Vagina (tissue), 2 donors: ENCODE results near the gene SLC16A5. TPM values are rescaled to one million over a fixed set of nuclear protein-coding genes. Genes with fewer than 3 reads are reported as not detected.

Source experiments
- DNase-seq, 2 donors: peaks; one replicate each; pipeline ENCODE4 v3.0.0-alpha.2; 2017; ENCODE audit errors: extremely low spot score in 2 of 2
- H3K27ac ChIP-seq: fragments of 200-600 bp; sonication (generic); one replicate; pipeline ENCODE4 v1.5.1; 2019
- H3K27me3 ChIP-seq: fragments of 200-600 bp; sonication (generic); one replicate; pipeline ENCODE4 v1.5.1; 2019
- H3K36me3 ChIP-seq, 2 donors: fragments of 200-600 bp; sonication (generic); one replicate each; pipeline ENCODE4 v1.5.1; 2017 to 2019
- H3K4me1 ChIP-seq: fragments of 200-600 bp; sonication (generic); one replicate; pipeline ENCODE4 v1.5.1; 2019
- H3K4me3 ChIP-seq, 2 donors: fragments of 200-600 bp; sonication (generic); 1 replicate in 1 of 2; 2 replicates in 1 of 2; pipeline ENCODE4 v1.5.1; 2016 to 2019
- H3K9me3 ChIP-seq: fragments of 200-600 bp; sonication (generic); one replicate; pipeline ENCODE4 v1.5.1; 2019
- POLR2A ChIP-seq, 2 donors: fragments of 450-650 bp; IDR thresholded peaks; one replicate each; pipeline ENCODE4 v1.6.1; 2017; ENCODE audit warnings: antibody characterized with exemption in 2 of 2, mild to moderate bottlenecking in 2 of 2, moderate library complexity in 2 of 2
- POLR2AphosphoS5 ChIP-seq, 2 donors: sonication (generic); formaldehyde crosslinking; IDR thresholded peaks; one replicate each; pipeline ENCODE4 v1.9.0; 2017; ENCODE audit warnings: antibody characterized with exemption in 2 of 2, mild to moderate bottlenecking in 2 of 2, low read depth in 1 of 2; ENCODE audit not compliant: insufficient read depth in 1 of 2
- intact Hi-C: fragments of 100-400 bp; cut with DNase I; formaldehyde crosslinking; loops from one replicate; pipeline ENCODE4 v1.15.1; 2023
- total RNA-seq: library from RNA; depleted of rRNA; stranded (reverse); fragments of >200 nt; gene quantifications from one replicate; pipeline ENCODE4 v1.2.3, GENCODE V29; 2016
- TF ChIP-seq, protein P1 (sequence below), 3 experiments: fragments of 450-650 bp in 2 of 3; fragments of 200-600 bp in 1 of 3; sonication (generic) in 1 of 3; IDR thresholded peaks; one replicate each; pipeline ENCODE4 v1.5.1; 2017 to 2019; ENCODE audit warnings: antibody characterized with exemption in 3 of 3, mild to moderate bottlenecking in 2 of 3, moderate library complexity in 2 of 3

Gene SLC16A5
- total RNA-seq, 1 donor from 2014 or later, result 26.8 TPM

DNA sequence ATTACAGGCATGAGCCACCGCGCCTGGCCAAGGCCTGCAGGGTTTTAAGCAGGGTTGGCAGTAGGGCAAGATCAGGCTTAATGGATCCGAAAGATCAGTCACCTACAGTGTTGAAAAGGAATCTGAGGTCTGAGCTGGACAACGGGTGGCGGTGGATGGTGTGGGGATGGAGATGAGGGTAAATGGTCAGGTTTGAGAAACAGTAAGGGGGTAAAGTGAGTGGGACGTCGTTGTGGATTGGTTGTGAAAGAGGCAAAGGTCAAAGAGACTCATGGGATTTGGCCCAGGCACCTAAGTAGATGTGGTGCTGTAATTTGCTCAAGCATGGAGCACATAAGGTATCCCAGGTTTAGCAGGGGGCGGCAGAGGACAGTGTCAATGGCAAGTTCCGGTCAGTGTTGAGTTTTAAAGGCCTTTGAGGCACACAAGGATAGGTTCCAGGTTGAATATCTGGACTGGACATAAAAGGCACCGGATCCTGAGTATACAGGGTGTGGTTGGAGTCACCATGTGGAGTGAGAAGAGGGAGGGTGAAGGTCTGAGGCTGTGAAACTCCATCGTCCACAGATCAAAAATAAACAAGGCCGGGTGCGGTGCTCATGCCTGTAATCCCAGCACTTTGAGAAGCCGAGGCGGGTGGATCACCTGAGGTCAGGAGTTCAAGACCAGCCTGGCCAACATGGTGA, 1.1 kb upstream of the SLC16A5 start:
- peak overlapping the region; percentile 94 for H3K27ac ChIP-seq
- intact Hi-C loops, result no loop called here

DNA sequence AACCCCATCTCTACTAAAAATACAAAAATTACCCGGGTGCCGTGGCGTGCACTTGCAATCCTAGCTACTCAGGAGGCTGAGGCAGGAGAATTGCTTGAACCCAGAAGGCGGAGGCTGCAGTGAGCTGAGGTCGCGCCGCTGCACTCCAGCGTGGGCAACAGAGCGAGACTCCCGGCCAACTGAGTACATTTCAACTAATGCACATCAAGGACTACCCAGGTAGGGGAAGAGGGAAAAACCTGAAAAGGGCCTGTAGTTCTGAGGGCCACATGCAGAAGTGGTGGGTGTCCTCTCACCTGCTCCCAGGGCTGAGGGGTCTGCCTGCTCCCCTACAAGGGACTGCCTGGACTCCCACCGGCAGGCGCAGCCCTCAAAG, 584 bp upstream of the SLC16A5 start:
- intact Hi-C loops, result no loop called here
- no peaks in the 10 kb centered on the region for H3K36me3 ChIP-seq
- H3K27ac ChIP-seq, result peak overlapping the region; percentile 94
- peak overlapping the region; percentile 76 to 80 for H3K4me3 ChIP-seq
- peaks cover 52% of the 10 kb centered on the region for H3K4me1 ChIP-seq
- DNase-seq, result no peak
- H3K27me3 ChIP-seq, result no peaks in the 10 kb centered on the region
- H3K9me3 ChIP-seq, result no peaks in the 10 kb centered on the region
- TF ChIP-seq POLR2AphosphoS5 (IDR thresholded peaks at IDR 0.05; ENCODE audit: insufficient read depth in 1 of 2, low read depth in 1 of 2) (no peak), POLR2A (IDR thresholded peaks at IDR 0.05) (no peak)
- TF ChIP-seq, protein P1, sequence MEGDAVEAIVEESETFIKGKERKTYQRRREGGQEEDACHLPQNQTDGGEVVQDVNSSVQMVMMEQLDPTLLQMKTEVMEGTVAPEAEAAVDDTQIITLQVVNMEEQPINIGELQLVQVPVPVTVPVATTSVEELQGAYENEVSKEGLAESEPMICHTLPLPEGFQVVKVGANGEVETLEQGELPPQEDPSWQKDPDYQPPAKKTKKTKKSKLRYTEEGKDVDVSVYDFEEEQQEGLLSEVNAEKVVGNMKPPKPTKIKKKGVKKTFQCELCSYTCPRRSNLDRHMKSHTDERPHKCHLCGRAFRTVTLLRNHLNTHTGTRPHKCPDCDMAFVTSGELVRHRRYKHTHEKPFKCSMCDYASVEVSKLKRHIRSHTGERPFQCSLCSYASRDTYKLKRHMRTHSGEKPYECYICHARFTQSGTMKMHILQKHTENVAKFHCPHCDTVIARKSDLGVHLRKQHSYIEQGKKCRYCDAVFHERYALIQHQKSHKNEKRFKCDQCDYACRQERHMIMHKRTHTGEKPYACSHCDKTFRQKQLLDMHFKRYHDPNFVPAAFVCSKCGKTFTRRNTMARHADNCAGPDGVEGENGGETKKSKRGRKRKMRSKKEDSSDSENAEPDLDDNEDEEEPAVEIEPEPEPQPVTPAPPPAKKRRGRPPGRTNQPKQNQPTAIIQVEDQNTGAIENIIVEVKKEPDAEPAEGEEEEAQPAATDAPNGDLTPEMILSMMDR (IDR thresholded peaks at IDR 0.05), result no peak

More for the DNA sequence above, 1.1 kb upstream of the SLC16A5 start:
- Histone ChIP-seq H3K9me3 (no peaks in the 10 kb centered on the region), H3K36me3 (no peaks in the 10 kb centered on the region), H3K4me1 (peaks cover 47% of the 10 kb centered on the region), H3K27me3 (no peaks in the 10 kb centered on the region), H3K4me3 (peak overlapping the region; percentile 76 to 80)
- DNase-seq, result no peak
- TF ChIP-seq POLR2AphosphoS5 (IDR thresholded peaks at IDR 0.05; ENCODE audit: insufficient read depth in 1 of 2, low read depth in 1 of 2), result no peak
- no peak for TF ChIP-seq POLR2A (IDR thresholded peaks at IDR 0.05)
- TF ChIP-seq, protein P1 (IDR thresholded peaks at IDR 0.05), result no peak

- Histone ChIP-seq H3K4me3 (peak overlapping the region; percentile 76 to 80), H3K27me3 (no peaks in the 10 kb centered on the region), H3K9me3 (no peaks in the 10 kb centered on the region), H3K4me1 (peaks cover 65% of the 10 kb centered on the region), H3K27ac (peak overlapping the region; percentile 94), H3K36me3 (no peaks in the 10 kb centered on the region)
- TF ChIP-seq, protein P1 (IDR thresholded peaks at IDR 0.05), result no peak
- TF ChIP-seq POLR2AphosphoS5 (IDR thresholded peaks at IDR 0.05; ENCODE audit: insufficient read depth in 1 of 2, low read depth in 1 of 2), result peak; percentile 44 to 56
- no peak for TF ChIP-seq POLR2A (IDR thresholded peaks at IDR 0.05)
- intact Hi-C loops, result no loop called here
- peak in 1 of 2 donors; percentile 92 for DNase-seq
These were observed 987 bp downstream of the SLC16A5 start for GRCh38 chr17:75088465-75089417.

GRCh38 chr17:75090871-75091854, 3.4 kb downstream of the SLC16A5 start:
- no peak overlapping the region for H3K4me3 ChIP-seq
- DNase-seq, result peak in 1 of 2 donors; percentile 93
- TF ChIP-seq POLR2AphosphoS5 (IDR thresholded peaks at IDR 0.05; ENCODE audit: insufficient read depth in 1 of 2, low read depth in 1 of 2), result peak in 1 of 2 donors; percentile 53
- TF ChIP-seq POLR2A (IDR thresholded peaks at IDR 0.05), result no peak
- no peaks in the 10 kb centered on the region for H3K9me3 ChIP-seq
- H3K36me3 ChIP-seq, result no peaks in the 10 kb centered on the region
- H3K27me3 ChIP-seq, result no peaks in the 10 kb centered on the region
- H3K4me1 ChIP-seq, result peaks cover 84% of the 10 kb centered on the region
- intact Hi-C loops, result no loop called here
- H3K27ac ChIP-seq, result peak overlapping the region; percentile 17
